SJSA1 (cell line): ENCODE results near the gene CAMK2D. TPM values are rescaled to one million over a fixed set of nuclear protein-coding genes. Genes with fewer than 3 reads are reported as not detected.

Source experiments
- DNase-seq, 2 experiments: peaks; one replicate each; pipeline ENCODE4 v3.0.0-alpha.2; 2015 to 2020; ENCODE audit warnings: low spot score in 2 of 2, low read depth in 1 of 2
- H3K27ac ChIP-seq: fragments of 250-450 bp; sonication (Bioruptor Pico); 2 replicates; pipeline ENCODE4 v1.5.1; 2020; ENCODE audit warnings: mild to moderate bottlenecking, moderate library complexity
- H3K27me3 ChIP-seq: fragments of 250-450 bp; sonication (Bioruptor Pico); replicated peaks from 2 replicates; pipeline ENCODE4 v1.5.1; 2020; ENCODE audit warnings: mild to moderate bottlenecking, moderate library complexity
- H3K36me3 ChIP-seq: fragments of 250-450 bp; sonication (Bioruptor Pico); 2 replicates; pipeline ENCODE4 v1.5.1; 2020; ENCODE audit warnings: mild to moderate bottlenecking
- H3K4me1 ChIP-seq: fragments of 250-450 bp; sonication (Bioruptor Pico); replicated peaks from 2 replicates; pipeline ENCODE4 v1.6.1; 2021; ENCODE audit warnings: mild to moderate bottlenecking
- H3K4me3 ChIP-seq: fragments of 250-450 bp; sonication (Bioruptor Pico); 2 replicates; pipeline ENCODE4 v1.5.1; 2020; ENCODE audit warnings: mild to moderate bottlenecking
- H3K9me3 ChIP-seq: fragments of 250-450 bp; sonication (Bioruptor Pico); replicated peaks from 2 replicates; pipeline ENCODE4 v1.5.1; 2020; ENCODE audit warnings: mild to moderate bottlenecking
- total RNA-seq: library from RNA; depleted of rRNA; stranded (reverse); fragments of >200 nt; shearing (Covaris generic); gene quantifications from 2 replicates; pipeline ENCODE4 v1.2.3, GENCODE V29; 2014; rRNA removed

The CAMK2D gene
- total RNA-seq, 1 experiment from 2014 or later = 42.7 TPM

GRCh38 chr4:113420938-113421337 lies 340.6 kb downstream of the CAMK2D start:
- Histone ChIP-seq H3K27me3 (no peaks in the 10 kb centered on the region), H3K4me3 (no peak overlapping the region), H3K9me3 (no peaks in the 10 kb centered on the region; the same call in 1 of the 2 replicates), H3K4me1 (no peaks in the 10 kb centered on the region), H3K36me3 (no peaks in the 10 kb centered on the region), H3K27ac (no peak overlapping the region)
- no peak for DNase-seq

GRCh38 chr4:113419631-113420030 lies 341.9 kb downstream of the CAMK2D start:
- no peak overlapping the region for H3K4me3 ChIP-seq
- no peak overlapping the region for H3K27ac ChIP-seq
- no peaks in the 10 kb centered on the region for H3K4me1 ChIP-seq
- H3K36me3 ChIP-seq = no peaks in the 10 kb centered on the region
- no peak for DNase-seq
- no peaks in the 10 kb centered on the region; the same call in 1 of the 2 replicates for H3K9me3 ChIP-seq
- no peaks in the 10 kb centered on the region for H3K27me3 ChIP-seq

- no peaks in the 10 kb centered on the region for H3K9me3 ChIP-seq
- peaks cover 21% of the 10 kb centered on the region for H3K4me1 ChIP-seq
- no peaks in the 10 kb centered on the region for H3K36me3 ChIP-seq
- H3K4me3 ChIP-seq = no peak overlapping the region
- DNase-seq = peak in 1 of 2 experiments; percentile 13
- no peak overlapping the region for H3K27ac ChIP-seq
- H3K27me3 ChIP-seq = no peaks in the 10 kb centered on the region
Observed at GRCh38 chr4:113411496-113411938, 350.0 kb downstream of the CAMK2D start.

GRCh38 chr4:113410686-113411085 lies 350.9 kb downstream of the CAMK2D start:
- Histone ChIP-seq H3K4me3 (no peak overlapping the region), H3K9me3 (no peaks in the 10 kb centered on the region), H3K36me3 (no peaks in the 10 kb centered on the region), H3K27ac (no peak overlapping the region; the same call in 1 of the 2 replicates), H3K27me3 (no peaks in the 10 kb centered on the region), H3K4me1 (peaks cover 21% of the 10 kb centered on the region)
- peak in 1 of 2 experiments; percentile 27 for DNase-seq

- H3K36me3 ChIP-seq = no peaks in the 10 kb centered on the region
- no peak overlapping the region for H3K4me3 ChIP-seq
- H3K27me3 ChIP-seq = no peaks in the 10 kb centered on the region
- peak in 1 of 2 experiments; percentile 78 for DNase-seq
- H3K4me1 ChIP-seq = peaks cover 25% of the 10 kb centered on the region
- no peaks in the 10 kb centered on the region for H3K9me3 ChIP-seq
- H3K27ac ChIP-seq = no peak overlapping the region
Observed at GRCh38 chr4:113409181-113409580, 352.4 kb downstream of the CAMK2D start.

- H3K4me1 ChIP-seq = peaks cover 26% of the 10 kb centered on the region
- DNase-seq = no peak
- H3K4me3 ChIP-seq = no peak overlapping the region
- no peaks in the 10 kb centered on the region for H3K27me3 ChIP-seq
- H3K9me3 ChIP-seq = no peaks in the 10 kb centered on the region
- H3K36me3 ChIP-seq = no peaks in the 10 kb centered on the region
- no peak overlapping the region for H3K27ac ChIP-seq
Observed at GRCh38 chr4:113407409-113407808, 354.1 kb downstream of the CAMK2D start.

GRCh38 chr4:113406723-113407016 lies 354.9 kb downstream of the CAMK2D start:
- no peaks in the 10 kb centered on the region for H3K27me3 ChIP-seq
- H3K9me3 ChIP-seq = no peaks in the 10 kb centered on the region
- no peak overlapping the region for H3K4me3 ChIP-seq
- DNase-seq = no peak
- no peak overlapping the region for H3K27ac ChIP-seq
- H3K36me3 ChIP-seq = no peaks in the 10 kb centered on the region
- peaks cover 25% of the 10 kb centered on the region for H3K4me1 ChIP-seq

GRCh38 chr4:113405874-113406722 lies 355.4 kb downstream of the CAMK2D start:
- no peaks in the 10 kb centered on the region for H3K9me3 ChIP-seq
- no peak overlapping the region for H3K27ac ChIP-seq
- H3K4me1 ChIP-seq = peaks cover 23% of the 10 kb centered on the region
- no peak overlapping the region for H3K4me3 ChIP-seq
- no peaks in the 10 kb centered on the region for H3K27me3 ChIP-seq
- no peak for DNase-seq
- H3K36me3 ChIP-seq = no peaks in the 10 kb centered on the region

- Histone ChIP-seq H3K27me3 (no peaks in the 10 kb centered on the region), H3K9me3 (no peaks in the 10 kb centered on the region), H3K4me1 (peaks cover 14% of the 10 kb centered on the region), H3K36me3 (no peaks in the 10 kb centered on the region), H3K4me3 (no peak overlapping the region), H3K27ac (no peak overlapping the region)
- DNase-seq = no peak
Observed at GRCh38 chr4:113404841-113405240, 356.7 kb downstream of the CAMK2D start.

GRCh38 chr4:113404167-113404571 lies 357.4 kb downstream of the CAMK2D start:
- DNase-seq = no peak
- Histone ChIP-seq H3K4me1 (peaks cover 9% of the 10 kb centered on the region), H3K27me3 (no peaks in the 10 kb centered on the region), H3K36me3 (no peaks in the 10 kb centered on the region), H3K27ac (no peak overlapping the region), H3K4me3 (no peak overlapping the region), H3K9me3 (no peaks in the 10 kb centered on the region)

Other genes with a start within 250 kb of the CAMK2D start
- gene ARSJ, start 217.9 kb upstream of the CAMK2D start, total RNA-seq = 51.5 and 67.0 TPM in 2 replicates